HG03095 (cell line): ENCODE results near the gene HM13.
A peak's percentile ranks its signal among the peaks of the same experiment; 100 is the strongest.
"Not testable (repeated sequence)": the region's sequence is repeated elsewhere in the genome, so short reads cannot be mapped to it uniquely, and the experiment has no call there.

Experiments used
- ATAC-seq: cut with Tn5 transposase; IDR thresholded peaks from one replicate; pipeline ENCODE4 v1.9.1; 2021; ENCODE audit warnings: moderate library complexity; ENCODE audit not compliant: unreplicated experiment

The HM13 gene

GRCh38 chr20:31579941-31580651, 65.9 kb downstream of the HM13 start:
- not testable (repeated sequence) for ATAC-seq

- ATAC-seq, result no peak
Measured at GRCh38 chr20:31580706-31581105, 66.5 kb downstream of the HM13 start.

GRCh38 chr20:31581391-31581790, 67.1 kb downstream of the HM13 start:
- no peak for ATAC-seq

GRCh38 chr20:31587545-31588389, 73.5 kb downstream of the HM13 start:
- ATAC-seq, result no peak

- no peak for ATAC-seq
Measured at GRCh38 chr20:31590717-31591225, 76.5 kb downstream of the HM13 start.

GRCh38 chr20:31593221-31594001, 79.2 kb downstream of the HM13 start:
- ATAC-seq, result no peak

- no peak for ATAC-seq
Measured at GRCh38 chr20:31594002-31594557, 79.8 kb downstream of the HM13 start.

GRCh38 chr20:31594558-31595379, 80.5 kb downstream of the HM13 start:
- ATAC-seq, result no peak

- no peak for ATAC-seq
Measured at GRCh38 chr20:31595380-31595653, 81.1 kb downstream of the HM13 start.

GRCh38 chr20:31595654-31596411, 81.6 kb downstream of the HM13 start:
- ATAC-seq, result no peak

GRCh38 chr20:31596412-31596715, 82.1 kb downstream of the HM13 start:
- ATAC-seq, result not testable (repeated sequence)

- ATAC-seq, result no peak
Measured at GRCh38 chr20:31596831-31597480, 82.7 kb downstream of the HM13 start.

GRCh38 chr20:31597481-31597855, 83.2 kb downstream of the HM13 start:
- no peak for ATAC-seq

- ATAC-seq, result no peak
Measured at GRCh38 chr20:31602431-31602778, 88.2 kb downstream of the HM13 start.

GRCh38 chr20:31602779-31603441, 88.7 kb downstream of the HM13 start:
- peak; percentile 66 for ATAC-seq

GRCh38 chr20:31603822-31604566, 89.8 kb downstream of the HM13 start:
- ATAC-seq, result no peak

GRCh38 chr20:31604567-31605030, 90.4 kb downstream of the HM13 start:
- ATAC-seq, result no peak
